ENCODE data around the gene ACOX1.

Gene ACOX1

DNA sequence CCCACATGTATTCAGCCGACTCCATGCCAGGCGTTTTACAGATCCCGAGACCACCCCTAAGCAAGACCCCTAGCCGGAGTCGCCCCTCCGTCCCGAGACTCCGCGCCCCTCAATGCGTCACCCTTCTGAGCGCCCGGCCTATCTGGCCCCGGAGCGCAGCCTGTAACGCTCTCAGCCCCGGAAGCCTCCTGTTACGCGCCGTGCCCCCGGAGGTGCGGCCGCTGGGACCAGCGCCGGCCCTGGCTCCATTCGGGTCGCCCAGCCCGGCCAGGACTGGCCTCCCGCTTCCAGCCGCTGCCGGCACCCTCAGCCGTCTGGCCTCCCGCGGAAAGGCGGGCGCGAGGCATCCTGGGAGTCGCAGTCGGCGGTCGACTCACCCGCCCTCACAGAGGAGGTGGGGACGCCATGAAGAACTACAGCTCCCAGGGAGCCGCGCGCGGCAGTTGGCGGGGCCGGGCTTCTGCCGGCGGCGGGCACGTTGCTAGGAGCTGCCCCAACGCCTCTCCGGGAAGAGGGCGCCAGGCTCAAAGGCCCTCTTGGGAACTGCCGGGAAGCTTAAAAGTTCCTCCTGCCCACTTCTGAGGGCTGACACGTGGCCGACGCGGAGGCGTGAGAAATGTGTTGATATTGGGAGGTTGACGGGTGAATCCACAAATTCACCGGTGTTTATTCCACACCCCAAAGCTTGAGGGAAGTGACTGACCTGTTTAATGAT, 38.1 kb downstream of the ACOX1 start, which contains the start of gene FBF1:
Gene FBF1 (minus strand): TSS at position 316 of the 715 bp plus-strand sequence. CDS start 2,893 bp downstream, outside the sequence.
- H3K4me1 ChIP-seq: peaks cover 20% of the 10 kb centered on the region
- H3K9ac ChIP-seq: peak within 1 kb of the TSS; percentile 88
- peak within 1 kb of the TSS; percentile 95 for H3K4me2 ChIP-seq
- peak within 1 kb of the TSS; percentile 81 for H3K27ac ChIP-seq
- peaks cover 23% of the 10 kb centered on the region for H3K36me3 ChIP-seq
- H3K4me3 ChIP-seq: peak within 1 kb of the TSS; percentile 85
- no peaks in the 10 kb centered on the region for H3K9me3 ChIP-seq
- H3K27me3 ChIP-seq: no peaks in the 10 kb centered on the region
- H4K20me1 ChIP-seq: no peaks in the 10 kb centered on the region
- TF ChIP-seq Cebpa-rat (IDR thresholded peaks at IDR 0.05): no peak

DNA sequence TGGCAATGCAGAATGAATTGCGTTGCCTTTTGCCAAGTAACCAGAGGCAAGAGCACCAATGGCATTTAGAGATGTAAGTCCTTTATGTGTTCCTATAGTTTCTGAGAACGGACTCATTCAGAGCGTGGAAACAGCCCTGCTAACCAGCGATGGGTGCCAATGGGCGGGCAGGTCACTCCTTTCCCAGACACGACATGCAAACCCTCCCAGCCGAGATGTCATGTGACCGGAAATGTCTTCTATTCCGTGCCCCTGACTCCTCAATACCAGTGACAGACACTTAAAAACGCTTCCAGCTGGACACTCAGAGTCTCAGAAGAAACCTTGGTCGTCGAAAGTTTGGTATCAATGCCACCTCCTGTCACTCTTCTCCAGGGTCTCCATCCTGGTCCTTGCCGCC, 41.3 kb downstream of the ACOX1 start:
- H3K9me3 ChIP-seq: no peaks in the 10 kb centered on the region
- H3K4me3 ChIP-seq: no peak overlapping the region
- H3K4me1 ChIP-seq: peaks cover 20% of the 10 kb centered on the region
- H3K27me3 ChIP-seq: no peaks in the 10 kb centered on the region
- no peak for TF ChIP-seq Cebpa-rat (IDR thresholded peaks at IDR 0.05)
- H3K36me3 ChIP-seq: 0 out of 2 replicates have a peak, but pooled peaks cover under 1% of the 10 kb centered on the region
- no peaks in the 10 kb centered on the region for H4K20me1 ChIP-seq
- no peak overlapping the region for H3K27ac ChIP-seq
- H3K4me2 ChIP-seq: no peak overlapping the region
- no peak overlapping the region for H3K9ac ChIP-seq

DNA sequence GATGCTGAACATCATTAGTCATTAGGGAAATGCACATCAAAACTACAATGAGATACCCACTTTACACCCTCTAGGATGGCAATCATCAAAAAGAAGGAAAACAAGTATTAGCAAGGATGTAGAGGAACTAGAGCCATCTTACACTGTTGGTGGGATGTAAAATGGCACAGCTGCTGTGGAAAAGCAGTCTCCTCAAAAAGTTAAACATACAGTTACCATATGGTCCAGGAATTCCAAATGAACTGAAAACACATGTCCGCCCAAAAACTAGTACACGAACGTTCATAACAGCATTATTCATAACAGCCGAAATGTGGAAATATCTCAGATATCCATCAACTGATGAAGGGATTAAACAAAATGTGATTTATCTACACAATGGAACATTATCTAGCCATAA, 45.2 kb downstream of the ACOX1 start:
- H3K27me3 ChIP-seq: no peaks in the 10 kb centered on the region
- H4K20me1 ChIP-seq: no peaks in the 10 kb centered on the region
- H3K27ac ChIP-seq: no peak overlapping the region
- H3K4me2 ChIP-seq: no peak overlapping the region
- H3K4me1 ChIP-seq: peaks cover 7% of the 10 kb centered on the region; the same call in 1 of the 2 replicates
- TF ChIP-seq Cebpa-rat (IDR thresholded peaks at IDR 0.05): no peak
- H3K9ac ChIP-seq: no peak overlapping the region
- H3K36me3 ChIP-seq: no peaks in the 10 kb centered on the region
- no peaks in the 10 kb centered on the region for H3K9me3 ChIP-seq
- H3K4me3 ChIP-seq: no peak overlapping the region

DNA sequence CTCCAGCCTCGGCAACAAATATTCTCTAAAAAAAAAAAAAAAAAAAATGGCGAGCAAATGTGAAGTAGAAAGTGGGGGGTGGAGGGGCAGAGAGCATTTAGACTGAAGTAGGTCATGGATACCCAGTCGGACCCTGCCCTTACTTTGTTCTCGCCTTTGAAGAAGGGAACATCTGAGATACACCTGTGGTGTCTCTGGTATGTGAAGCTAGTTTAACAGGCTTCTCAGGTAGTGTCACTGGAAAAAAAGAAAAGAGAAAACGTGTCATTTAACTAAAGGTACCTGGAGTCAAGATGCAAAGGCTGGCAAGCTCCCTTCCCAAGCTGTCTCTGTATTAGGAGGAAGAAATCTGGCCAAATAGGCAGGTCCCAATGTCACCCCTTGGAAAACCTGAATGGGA, 46.1 kb downstream of the ACOX1 start:
- Histone ChIP-seq H3K4me3 (no peak overlapping the region), H3K9ac (no peak overlapping the region), H3K27ac (no peak overlapping the region), H3K9me3 (no peaks in the 10 kb centered on the region), H3K4me1 (peaks cover 7% of the 10 kb centered on the region; the same call in 1 of the 2 replicates), H3K36me3 (no peaks in the 10 kb centered on the region), H4K20me1 (no peaks in the 10 kb centered on the region), H3K27me3 (no peaks in the 10 kb centered on the region), H3K4me2 (no peak overlapping the region)
- TF ChIP-seq Cebpa-rat (IDR thresholded peaks at IDR 0.05): no peak

DNA sequence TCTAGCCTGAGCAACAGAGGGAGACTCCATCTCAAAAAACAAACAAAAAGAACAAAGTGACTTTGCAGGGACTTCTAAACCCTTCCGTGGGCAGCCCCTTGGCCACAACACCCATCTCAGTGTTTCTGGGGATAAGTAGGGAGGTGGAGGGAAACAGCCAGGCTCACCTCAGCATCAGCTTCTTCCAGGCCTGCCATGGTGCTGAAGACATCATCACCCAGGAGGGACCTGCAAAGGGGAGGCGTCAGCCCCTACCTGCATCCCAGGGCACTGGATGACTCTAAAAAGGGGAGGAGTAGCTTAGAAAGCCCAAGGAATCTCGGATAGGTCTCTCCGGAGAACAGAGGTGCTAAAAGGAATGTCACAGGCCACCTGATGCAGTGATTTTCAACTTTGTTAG, 47.9 kb downstream of the ACOX1 start:
- no peak for TF ChIP-seq Cebpa-rat (IDR thresholded peaks at IDR 0.05)
- Histone ChIP-seq H4K20me1 (no peaks in the 10 kb centered on the region), H3K4me3 (no peak overlapping the region), H3K27me3 (no peaks in the 10 kb centered on the region), H3K4me1 (peaks cover 7% of the 10 kb centered on the region; the same call in 1 of the 2 replicates), H3K27ac (no peak overlapping the region), H3K9ac (no peak overlapping the region), H3K36me3 (peaks cover 2% of the 10 kb centered on the region; the same call in 1 of the 2 replicates), H3K4me2 (no peak overlapping the region), H3K9me3 (no peaks in the 10 kb centered on the region)

DNA sequence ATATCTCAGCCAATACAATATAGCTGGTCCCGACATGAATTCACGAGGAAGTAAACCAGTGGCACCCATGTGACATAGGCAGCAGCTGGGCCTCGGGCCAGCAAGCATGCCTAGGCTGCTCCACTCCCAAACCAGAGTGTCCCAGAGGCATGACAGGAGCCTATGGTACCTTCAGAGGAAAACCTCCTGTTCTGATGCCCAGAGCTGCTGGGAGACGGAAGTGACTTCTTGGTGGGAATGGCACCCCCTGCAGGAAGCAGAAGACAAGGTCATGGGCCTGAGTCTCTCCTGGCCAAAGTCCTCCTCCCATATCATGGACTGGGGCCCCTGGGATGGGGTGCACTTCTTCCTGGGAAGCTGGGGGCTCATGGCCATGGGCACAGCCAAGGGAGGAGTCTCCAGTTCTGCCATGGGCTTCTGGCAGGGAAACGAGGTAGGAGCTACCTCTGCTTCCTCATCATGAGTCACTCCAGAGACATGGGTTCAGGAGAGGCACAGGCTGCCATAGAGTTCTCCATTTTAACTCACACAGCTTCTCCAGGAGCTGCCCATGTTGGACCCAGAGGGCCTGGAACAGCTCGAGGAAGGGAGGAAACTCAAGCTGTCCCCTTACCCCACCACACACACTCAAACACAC, 51.6 kb downstream of the ACOX1 start:
- TF ChIP-seq Cebpa-rat (IDR thresholded peaks at IDR 0.05): no peak
- no peak overlapping the region for H3K9ac ChIP-seq
- H3K9me3 ChIP-seq: no peaks in the 10 kb centered on the region
- H3K4me2 ChIP-seq: no peak overlapping the region
- no peak overlapping the region for H3K4me3 ChIP-seq
- H3K27me3 ChIP-seq: no peaks in the 10 kb centered on the region
- peaks cover 5% of the 10 kb centered on the region; the same call in 1 of the 2 replicates for H3K36me3 ChIP-seq
- no peaks in the 10 kb centered on the region for H4K20me1 ChIP-seq
- peaks cover 35% of the 10 kb centered on the region for H3K4me1 ChIP-seq
- no peak overlapping the region for H3K27ac ChIP-seq

DNA sequence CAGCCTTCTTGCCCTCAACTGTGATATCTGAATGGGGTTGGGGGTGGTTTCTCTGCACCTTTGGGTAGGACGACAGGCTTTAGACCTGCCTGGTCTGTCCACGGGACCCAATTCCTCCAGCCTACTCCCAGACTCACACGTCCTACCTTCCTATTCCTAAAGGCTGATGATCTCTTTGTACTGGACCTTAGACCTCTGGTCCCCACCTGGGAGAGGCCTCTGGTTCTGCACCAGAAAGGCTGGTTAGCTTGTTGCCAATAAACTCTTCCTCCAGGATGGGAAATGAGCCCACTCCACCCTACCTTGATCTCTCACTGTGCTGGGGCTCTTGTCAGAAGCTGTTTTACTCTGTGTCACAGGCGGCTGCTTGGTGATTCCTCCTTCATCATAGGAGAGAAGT, 52.5 kb downstream of the ACOX1 start:
- H4K20me1 ChIP-seq: no peaks in the 10 kb centered on the region
- H3K9me3 ChIP-seq: no peaks in the 10 kb centered on the region
- H3K36me3 ChIP-seq: peaks cover 5% of the 10 kb centered on the region; the same call in 1 of the 2 replicates
- TF ChIP-seq Cebpa-rat (IDR thresholded peaks at IDR 0.05): no peak
- no peak overlapping the region for H3K27ac ChIP-seq
- H3K4me1 ChIP-seq: peaks cover 41% of the 10 kb centered on the region
- no peak overlapping the region for H3K4me3 ChIP-seq
- no peak overlapping the region for H3K9ac ChIP-seq
- no peak overlapping the region for H3K4me2 ChIP-seq
- no peaks in the 10 kb centered on the region for H3K27me3 ChIP-seq

DNA sequence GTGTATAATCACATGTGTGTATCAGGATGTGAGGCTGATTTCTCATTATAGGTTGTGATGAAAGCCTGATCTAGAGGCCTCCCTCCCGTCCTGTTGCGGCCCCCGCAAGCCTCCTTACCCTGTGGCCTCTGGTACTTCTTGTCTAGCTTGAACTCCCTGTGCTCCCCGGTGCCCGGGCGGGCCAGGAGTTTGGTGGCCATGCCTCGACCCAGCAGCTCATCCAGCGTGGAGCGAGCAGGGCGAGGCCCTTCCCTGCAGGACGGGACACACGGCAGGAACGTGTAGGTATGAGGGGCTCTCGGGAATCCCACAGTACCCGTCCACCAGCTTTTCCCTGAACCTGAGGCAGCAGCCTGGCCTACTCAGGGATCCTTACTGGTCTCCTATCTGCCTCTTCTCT, 53.1 kb downstream of the ACOX1 start:
- H3K9ac ChIP-seq: no peak overlapping the region
- no peak overlapping the region for H3K4me3 ChIP-seq
- H3K9me3 ChIP-seq: no peaks in the 10 kb centered on the region
- H4K20me1 ChIP-seq: no peaks in the 10 kb centered on the region
- peaks cover 5% of the 10 kb centered on the region; the same call in 1 of the 2 replicates for H3K36me3 ChIP-seq
- peaks cover 45% of the 10 kb centered on the region for H3K4me1 ChIP-seq
- TF ChIP-seq Cebpa-rat (IDR thresholded peaks at IDR 0.05): no peak
- H3K27me3 ChIP-seq: no peaks in the 10 kb centered on the region
- no peak overlapping the region for H3K4me2 ChIP-seq
- H3K27ac ChIP-seq: no peak overlapping the region

DNA sequence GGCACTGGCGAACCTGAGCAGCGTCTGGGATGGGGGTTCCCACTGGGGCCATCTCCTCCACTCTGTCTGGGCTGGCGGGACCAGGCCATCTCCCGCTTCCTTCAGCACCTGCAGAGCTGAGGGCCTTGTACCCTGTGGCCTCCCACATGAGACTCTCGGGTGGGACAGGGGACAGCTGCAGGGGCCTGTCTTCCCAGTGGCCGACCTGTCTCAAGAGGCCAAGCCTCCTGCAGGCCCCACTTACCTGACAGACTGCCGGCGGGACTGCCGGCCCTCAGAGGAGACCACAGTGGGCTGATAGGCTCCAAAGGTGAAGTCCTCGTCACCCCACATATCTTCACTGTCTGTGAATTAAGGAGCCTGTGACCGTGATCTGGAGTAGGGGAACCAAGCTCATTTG, 53.9 kb downstream of the ACOX1 start:
- H3K36me3 ChIP-seq: peaks cover 5% of the 10 kb centered on the region; the same call in 1 of the 2 replicates
- H3K9me3 ChIP-seq: no peaks in the 10 kb centered on the region
- no peak overlapping the region for H3K4me3 ChIP-seq
- no peaks in the 10 kb centered on the region for H3K27me3 ChIP-seq
- peaks cover 38% of the 10 kb centered on the region for H3K4me1 ChIP-seq
- H3K9ac ChIP-seq: no peak overlapping the region
- TF ChIP-seq Cebpa-rat (IDR thresholded peaks at IDR 0.05): no peak
- no peak overlapping the region for H3K27ac ChIP-seq
- H3K4me2 ChIP-seq: no peak overlapping the region
- H4K20me1 ChIP-seq: no peaks in the 10 kb centered on the region

Data from BLaER1 (cell line).